ENCODE data around the gene SOD2.
A peak's percentile ranks its signal among the peaks of the same experiment; 100 is the strongest.
"Not testable (repeated sequence)": the region's sequence is repeated elsewhere in the genome, so short reads cannot be mapped to it uniquely, and the experiment has no call there.

Gene SOD2

GRCh38 chr6:159681191-159681880, 11.7 kb downstream of the SOD2 start:
- no peak for DNase-seq

- no peak for DNase-seq
These were observed 12.9 kb downstream of the SOD2 start for GRCh38 chr6:159680104-159680503.

- DNase-seq: no peak
These were observed 13.7 kb downstream of the SOD2 start for GRCh38 chr6:159679091-159680077.

GRCh38 chr6:159678574-159678973, 14.5 kb downstream of the SOD2 start:
- DNase-seq: no peak

GRCh38 chr6:159677506-159678165, 15.4 kb downstream of the SOD2 start:
- no peak for DNase-seq

GRCh38 chr6:159676890-159677505, 16.0 kb downstream of the SOD2 start:
- DNase-seq: no peak

- DNase-seq: not testable (repeated sequence)
These were observed 16.8 kb downstream of the SOD2 start for GRCh38 chr6:159676236-159676635.

GRCh38 chr6:159665868-159666635, 27.0 kb downstream of the SOD2 start:
- no peak for DNase-seq

GRCh38 chr6:159663368-159663889, 29.6 kb downstream of the SOD2 start:
- not testable (repeated sequence) for DNase-seq

GRCh38 chr6:159661977-159662376, 31.1 kb downstream of the SOD2 start:
- DNase-seq: not testable (repeated sequence)

- no peak for DNase-seq
These were observed 37.5 kb downstream of the SOD2 start for GRCh38 chr6:159655409-159655988.

GRCh38 chr6:159654483-159655098, 38.5 kb downstream of the SOD2 start:
- DNase-seq: peak; percentile 5 to 40

GRCh38 chr6:159650314-159650713, 42.7 kb downstream of the SOD2 start:
- no peak for DNase-seq

- DNase-seq: no peak
These were observed 43.6 kb downstream of the SOD2 start for GRCh38 chr6:159649441-159649840.

GRCh38 chr6:159646733-159647132, 46.3 kb downstream of the SOD2 start:
- no peak for DNase-seq

- no peak for DNase-seq
These were observed 46.9 kb downstream of the SOD2 start for GRCh38 chr6:159646116-159646515.

GRCh38 chr6:159645640-159646039, 47.4 kb downstream of the SOD2 start:
- no peak for DNase-seq
